Ishikawa (cell line): ENCODE results near the gene TMEM107.
A peak's percentile ranks its signal among the peaks of the same experiment; 100 is the strongest.

ENCODE experiments used
- CEBPB ChIP-seq: IDR thresholded peaks from 2 replicates; pipeline ENCODE4 v1.6.1; 2012
- CREB1 ChIP-seq: IDR thresholded peaks from 2 replicates; pipeline ENCODE4 v1.6.1; 2012; ENCODE audit warnings: low read depth
- EGR1 ChIP-seq: IDR thresholded peaks from 2 replicates; pipeline ENCODE4 v1.6.1; 2012
- EP300 ChIP-seq: IDR thresholded peaks from 2 replicates; pipeline ENCODE4 v1.6.1; 2012; ENCODE audit warnings: borderline replicate concordance
- FOXM1 ChIP-seq: IDR thresholded peaks from 2 replicates; pipeline ENCODE4 v1.6.1; 2012; ENCODE audit warnings: low read depth, borderline replicate concordance
- NFIC ChIP-seq: IDR thresholded peaks from 2 replicates; pipeline ENCODE4 v1.6.1; 2012
- RAD21 ChIP-seq: IDR thresholded peaks from 2 replicates; pipeline ENCODE4 v1.6.1; 2012; ENCODE audit warnings: low read depth
- TAF1 ChIP-seq: IDR thresholded peaks from 2 replicates; pipeline ENCODE4 v1.6.1; 2012; ENCODE audit warnings: low read depth, mild to moderate bottlenecking
- TCF12 ChIP-seq: IDR thresholded peaks from 2 replicates; pipeline ENCODE4 v1.6.1; 2012; ENCODE audit warnings: low read depth
- TEAD4 ChIP-seq: IDR thresholded peaks from 2 replicates; pipeline ENCODE4 v1.6.1; 2012
- YY1 ChIP-seq: IDR thresholded peaks from 2 replicates; pipeline ENCODE4 v1.6.1; 2012; ENCODE audit warnings: low read depth
- ZBTB7A ChIP-seq: IDR thresholded peaks from 2 replicates; pipeline ENCODE4 v1.6.1; 2012; ENCODE audit warnings: low read depth
- TF ChIP-seq, protein P1 (sequence below): IDR thresholded peaks from 2 replicates; pipeline ENCODE4 v1.6.1; 2012; ENCODE audit warnings: low read depth, mild to moderate bottlenecking
- TF ChIP-seq, protein P2 (sequence below): IDR thresholded peaks from 2 replicates; pipeline ENCODE4 v1.6.1; 2012
- TF ChIP-seq, protein P3 (sequence below): IDR thresholded peaks from 2 replicates; pipeline ENCODE4 v1.6.1; 2012

Gene TMEM107

DNA sequence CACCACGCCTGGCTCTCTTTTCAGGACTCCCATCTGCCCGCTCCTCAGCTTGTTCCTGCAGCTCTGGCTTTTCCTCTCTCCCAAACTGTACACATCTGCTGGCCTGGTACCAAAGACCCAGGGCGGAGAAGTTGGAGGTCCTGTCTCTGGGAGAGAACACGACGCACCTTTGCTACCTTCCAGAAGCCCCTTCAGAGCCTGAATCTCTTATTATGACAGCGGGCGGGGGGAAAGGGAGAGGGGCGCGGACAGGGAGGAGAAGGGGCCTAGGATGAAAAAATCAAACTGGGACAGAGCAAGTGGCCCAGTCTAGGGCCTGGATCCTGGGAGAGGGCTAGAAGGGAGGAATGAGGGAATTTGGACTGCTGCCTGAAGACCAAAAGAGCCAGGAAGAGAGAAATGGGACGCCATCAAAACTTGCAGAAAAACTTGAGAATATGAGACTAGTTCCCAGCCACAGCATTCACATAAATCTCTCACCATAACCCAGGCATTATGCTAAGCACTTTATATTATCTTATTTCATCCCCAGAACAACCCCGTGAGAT lies 21.5 kb downstream of the TMEM107 start:
- TF ChIP-seq NFIC (no peak), EGR1 (no peak), YY1 (no peak), RAD21 (no peak), TEAD4 (no peak), TAF1 (no peak), CEBPB (no peak), FOXM1 (no peak), TCF12 (no peak), ZBTB7A (no peak), EP300 (no peak), CREB1 (no peak)
- TF ChIP-seq, protein P1, sequence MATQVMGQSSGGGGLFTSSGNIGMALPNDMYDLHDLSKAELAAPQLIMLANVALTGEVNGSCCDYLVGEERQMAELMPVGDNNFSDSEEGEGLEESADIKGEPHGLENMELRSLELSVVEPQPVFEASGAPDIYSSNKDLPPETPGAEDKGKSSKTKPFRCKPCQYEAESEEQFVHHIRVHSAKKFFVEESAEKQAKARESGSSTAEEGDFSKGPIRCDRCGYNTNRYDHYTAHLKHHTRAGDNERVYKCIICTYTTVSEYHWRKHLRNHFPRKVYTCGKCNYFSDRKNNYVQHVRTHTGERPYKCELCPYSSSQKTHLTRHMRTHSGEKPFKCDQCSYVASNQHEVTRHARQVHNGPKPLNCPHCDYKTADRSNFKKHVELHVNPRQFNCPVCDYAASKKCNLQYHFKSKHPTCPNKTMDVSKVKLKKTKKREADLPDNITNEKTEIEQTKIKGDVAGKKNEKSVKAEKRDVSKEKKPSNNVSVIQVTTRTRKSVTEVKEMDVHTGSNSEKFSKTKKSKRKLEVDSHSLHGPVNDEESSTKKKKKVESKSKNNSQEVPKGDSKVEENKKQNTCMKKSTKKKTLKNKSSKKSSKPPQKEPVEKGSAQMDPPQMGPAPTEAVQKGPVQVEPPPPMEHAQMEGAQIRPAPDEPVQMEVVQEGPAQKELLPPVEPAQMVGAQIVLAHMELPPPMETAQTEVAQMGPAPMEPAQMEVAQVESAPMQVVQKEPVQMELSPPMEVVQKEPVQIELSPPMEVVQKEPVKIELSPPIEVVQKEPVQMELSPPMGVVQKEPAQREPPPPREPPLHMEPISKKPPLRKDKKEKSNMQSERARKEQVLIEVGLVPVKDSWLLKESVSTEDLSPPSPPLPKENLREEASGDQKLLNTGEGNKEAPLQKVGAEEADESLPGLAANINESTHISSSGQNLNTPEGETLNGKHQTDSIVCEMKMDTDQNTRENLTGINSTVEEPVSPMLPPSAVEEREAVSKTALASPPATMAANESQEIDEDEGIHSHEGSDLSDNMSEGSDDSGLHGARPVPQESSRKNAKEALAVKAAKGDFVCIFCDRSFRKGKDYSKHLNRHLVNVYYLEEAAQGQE: no peak
- TF ChIP-seq, protein P2, sequence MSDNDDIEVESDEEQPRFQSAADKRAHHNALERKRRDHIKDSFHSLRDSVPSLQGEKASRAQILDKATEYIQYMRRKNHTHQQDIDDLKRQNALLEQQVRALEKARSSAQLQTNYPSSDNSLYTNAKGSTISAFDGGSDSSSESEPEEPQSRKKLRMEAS: no peak
- TF ChIP-seq, protein P3, sequence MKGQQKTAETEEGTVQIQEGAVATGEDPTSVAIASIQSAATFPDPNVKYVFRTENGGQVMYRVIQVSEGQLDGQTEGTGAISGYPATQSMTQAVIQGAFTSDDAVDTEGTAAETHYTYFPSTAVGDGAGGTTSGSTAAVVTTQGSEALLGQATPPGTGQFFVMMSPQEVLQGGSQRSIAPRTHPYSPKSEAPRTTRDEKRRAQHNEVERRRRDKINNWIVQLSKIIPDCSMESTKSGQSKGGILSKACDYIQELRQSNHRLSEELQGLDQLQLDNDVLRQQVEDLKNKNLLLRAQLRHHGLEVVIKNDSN: no peak

DNA sequence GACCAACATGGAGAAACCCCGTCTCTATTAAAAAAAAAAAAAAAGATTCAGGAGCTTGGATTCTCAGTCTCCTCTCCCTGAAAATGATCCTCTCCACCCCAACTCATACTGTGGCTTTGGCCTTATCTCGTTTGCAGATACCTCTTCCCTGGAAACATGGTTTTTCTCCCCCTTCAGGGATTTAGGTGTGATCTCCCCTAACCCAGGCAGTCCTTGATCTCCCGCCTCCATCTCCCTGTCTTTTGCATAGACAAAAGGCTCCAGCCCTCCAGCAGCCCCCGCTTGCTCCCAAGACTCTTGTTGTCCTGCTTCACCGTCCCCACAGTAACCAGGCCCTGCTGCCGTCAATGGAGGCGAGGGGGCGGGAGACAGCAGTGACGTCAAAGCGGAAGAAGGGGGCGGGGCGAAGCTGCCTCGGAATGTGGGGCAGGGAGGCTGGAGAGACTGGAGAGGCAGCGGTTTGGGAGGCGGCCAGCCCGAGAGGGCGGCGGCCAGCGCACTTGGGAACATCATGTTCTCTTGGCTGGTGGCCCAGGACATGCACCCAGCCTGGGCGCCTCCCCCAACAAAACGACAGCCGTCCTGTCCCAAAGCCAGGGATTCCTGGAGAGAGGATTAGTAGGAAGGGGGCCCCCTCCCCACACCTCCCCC lies 22.1 kb downstream of the TMEM107 start:
- TF ChIP-seq CREB1 (peak; percentile 81), TEAD4 (peak; percentile 94), YY1 (peak; percentile 70; the same call in 1 of the 2 replicates), TAF1 (no peak), NFIC (peak; percentile 91), CEBPB (no peak), EP300 (no peak; the same call in 1 of the 2 replicates), FOXM1 (no peak), TCF12 (peak; percentile 75), ZBTB7A (no peak), RAD21 (no peak), EGR1 (peak; percentile 64; the same call in 1 of the 2 replicates)
- TF ChIP-seq, protein P1: no peak
- TF ChIP-seq, protein P2: peak; percentile 80

DNA sequence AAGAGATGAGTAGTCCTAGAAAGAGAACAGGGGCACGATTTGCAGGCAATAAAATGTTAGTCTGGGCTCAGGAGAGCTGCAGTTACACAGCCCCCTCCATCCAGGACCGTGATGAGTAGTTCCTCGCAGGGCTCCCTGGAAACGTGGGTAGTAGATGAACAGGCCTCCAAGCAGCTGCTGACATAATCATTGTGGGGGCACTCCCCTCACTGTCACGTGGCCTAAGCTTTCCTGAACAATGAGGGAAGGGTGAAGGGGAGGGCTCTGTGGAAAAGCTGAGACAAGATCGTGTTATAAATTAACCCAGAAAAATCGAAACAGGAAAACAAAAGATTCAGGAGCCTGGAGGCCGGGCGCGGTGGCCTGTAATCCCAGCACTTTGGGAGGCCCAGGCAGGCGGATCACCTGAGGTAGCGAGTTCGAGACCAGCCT lies 22.6 kb downstream of the TMEM107 start:
- no peak for TF ChIP-seq YY1
- TF ChIP-seq, protein P3: peak; percentile 78

DNA sequence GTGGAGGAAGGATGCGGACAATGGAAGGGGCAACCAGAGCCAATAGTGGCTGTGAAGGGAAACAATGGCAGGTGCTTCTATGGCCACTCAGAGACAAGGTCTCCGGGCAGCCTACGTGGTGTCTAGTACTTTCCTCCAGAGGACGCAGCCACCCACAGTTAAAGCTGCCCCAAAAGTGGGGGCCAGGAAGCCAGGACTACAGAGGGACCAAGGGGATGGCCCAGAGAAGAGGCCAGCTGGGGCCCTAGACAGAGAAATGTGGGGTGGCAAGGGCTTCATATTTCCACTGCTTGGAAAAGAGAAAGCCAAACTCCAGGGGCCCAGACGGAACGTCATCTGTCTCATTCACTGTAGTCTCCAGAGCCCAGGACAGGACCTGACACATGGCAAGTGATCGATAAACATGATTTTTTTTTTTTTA lies 23.1 kb downstream of the TMEM107 start:
- TF ChIP-seq, protein P3: no peak
- TF ChIP-seq, protein P1: no peak
- no peak for TF ChIP-seq CREB1
- TF ChIP-seq TAF1: 0 out of 2 replicates have a peak, but pooled peaks have one; percentile 23
